Activated CD8-positive, alpha-beta memory T cell treated with anti-CD3 and anti-CD28 coated beads, Interleukin-2, amount 50 U/mL, for 1 hour (primary cell): ENCODE data around the gene MDM1.

ENCODE experiments used
- DNase-seq: peaks from one replicate; pipeline ENCODE4 v3.0.0-alpha.2; 2020; ENCODE audit errors: extremely low read depth

The MDM1 gene

GRCh38 chr12:68271346-68271745, 60.8 kb downstream of the MDM1 start:
- no peak for DNase-seq

- DNase-seq, result no peak
These were observed 61.8 kb downstream of the MDM1 start for GRCh38 chr12:68270358-68270757.

- no peak for DNase-seq
These were observed 62.4 kb downstream of the MDM1 start for GRCh38 chr12:68269779-68270178.

DNA sequence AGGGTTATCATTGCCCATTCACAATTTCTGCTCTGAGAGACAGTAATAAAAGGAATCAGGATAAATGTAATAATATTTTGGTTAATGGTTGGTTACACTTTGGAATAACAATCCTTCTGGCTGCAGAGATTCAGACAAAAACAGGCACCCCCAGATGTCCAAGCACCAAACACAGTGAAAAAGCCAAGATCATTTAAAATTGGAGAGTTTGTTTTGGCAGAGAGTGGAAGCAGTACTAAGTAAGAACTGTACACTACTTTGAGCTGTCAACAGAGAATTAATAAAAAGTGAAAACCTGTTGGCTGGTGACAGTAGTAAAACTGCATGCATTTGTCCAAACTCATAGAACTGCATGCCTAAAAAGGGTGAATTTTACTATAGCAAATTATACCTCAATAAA, 63.2 kb downstream of the MDM1 start:
- DNase-seq, result no peak

GRCh38 chr12:68267892-68268396, 64.2 kb downstream of the MDM1 start:
- no peak for DNase-seq

- DNase-seq, result no peak
These were observed 67.3 kb downstream of the MDM1 start for GRCh38 chr12:68264857-68265256.

- no peak for DNase-seq
These were observed 67.9 kb downstream of the MDM1 start for GRCh38 chr12:68264158-68264855.

DNA sequence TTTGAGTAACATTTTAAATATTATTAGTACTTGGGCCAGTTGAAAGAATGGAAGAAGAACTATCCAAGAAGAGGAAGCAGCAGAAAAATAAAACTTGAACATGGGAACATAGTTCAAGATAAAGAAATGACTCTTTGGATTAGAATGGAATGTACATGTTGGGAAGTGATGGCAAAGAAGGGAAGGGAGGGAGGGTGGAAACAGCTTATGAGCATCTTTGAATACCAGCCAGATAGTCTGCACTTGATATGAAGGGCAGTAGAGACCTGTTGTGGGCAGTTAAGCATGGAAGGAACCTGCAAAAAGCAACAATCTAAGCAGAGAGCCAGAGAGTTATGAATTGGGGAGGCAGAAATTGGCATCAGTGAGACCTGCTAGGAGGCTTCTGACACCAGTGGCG, 68.8 kb downstream of the MDM1 start:
- no peak for DNase-seq

- no peak for DNase-seq
These were observed 70.3 kb downstream of the MDM1 start for GRCh38 chr12:68261896-68262295.

- DNase-seq, result no peak
These were observed 72.0 kb downstream of the MDM1 start for GRCh38 chr12:68260153-68260552.

DNA sequence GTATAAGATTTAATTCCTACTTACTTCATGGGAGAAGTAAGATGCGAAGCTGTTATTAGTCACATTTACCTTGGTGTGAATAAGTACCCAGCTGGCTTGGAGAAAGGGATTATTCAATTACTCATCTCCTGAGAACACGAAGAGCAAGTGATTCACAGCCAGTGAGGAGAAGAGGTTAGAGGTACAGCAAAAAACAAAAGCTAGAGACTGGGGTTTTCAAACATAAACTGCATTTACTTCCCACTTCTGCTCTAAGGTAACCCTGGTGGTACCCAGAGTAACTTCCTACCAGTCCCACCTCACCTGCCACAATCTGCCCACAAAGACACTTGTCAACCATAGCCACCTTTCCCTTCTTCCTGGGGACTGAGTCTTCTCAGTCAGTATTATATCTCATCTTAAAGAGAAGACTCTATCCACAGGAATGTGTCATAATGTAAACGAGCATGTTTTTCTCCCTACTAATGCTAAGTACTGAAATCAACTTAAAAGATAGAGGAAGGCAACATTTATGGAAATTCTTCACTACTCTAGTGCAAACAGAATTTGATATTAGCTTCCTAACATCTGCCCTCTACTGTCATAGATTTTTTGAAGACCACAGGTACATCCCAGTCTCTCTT, 72.7 kb downstream of the MDM1 start:
- DNase-seq, result no peak

- DNase-seq, result no peak
These were observed 78.7 kb downstream of the MDM1 start, which contains the start of gene IL22 for GRCh38 chr12:68253504-68253903. TSS of gene IL22 (minus strand) at chr12:68253604. CDS start at chr12:68253448, 156 bp downstream.

DNA sequence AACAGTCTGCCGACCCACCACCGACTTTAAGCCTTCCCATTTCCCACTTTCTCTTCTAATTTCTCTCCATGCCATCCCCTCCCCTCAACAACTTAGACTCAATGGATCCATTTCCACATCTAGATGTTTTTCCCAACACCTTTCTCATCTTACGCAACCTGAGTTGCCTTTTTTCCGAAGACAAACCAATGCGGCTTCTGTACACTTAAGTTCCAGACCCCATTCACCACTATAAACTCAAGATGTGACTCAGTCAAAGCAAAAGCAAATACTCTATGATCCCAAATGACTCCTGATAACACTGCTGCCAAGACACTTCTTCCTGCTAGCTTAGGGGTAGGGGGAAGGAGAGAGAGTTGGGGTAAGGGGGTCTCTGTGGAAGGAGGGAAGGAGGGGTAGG, 80.1 kb downstream of the MDM1 start:
- DNase-seq, result no peak

- no peak for DNase-seq
These were observed 81.7 kb downstream of the MDM1 start for GRCh38 chr12:68250454-68250853.

DNA sequence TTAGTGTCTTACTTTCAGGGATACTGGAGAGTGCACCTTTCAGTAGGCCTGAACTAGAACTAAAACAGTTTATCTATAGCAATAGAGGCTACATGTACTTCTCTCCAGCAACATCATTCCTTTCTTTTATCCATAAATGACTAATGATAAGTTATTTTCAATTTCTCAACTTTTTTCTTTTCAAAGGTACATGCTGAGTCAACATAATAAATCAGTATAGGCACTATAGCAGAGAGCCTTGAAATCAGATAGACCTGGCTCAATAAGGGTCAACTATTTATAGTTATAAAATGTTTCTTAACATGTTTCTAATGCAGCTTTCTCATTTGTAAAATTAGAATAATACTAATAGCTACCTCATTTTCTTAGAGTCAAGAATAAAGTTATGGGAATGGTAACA, 84.4 kb downstream of the MDM1 start:
- no peak for DNase-seq

- no peak for DNase-seq
These were observed 85.8 kb downstream of the MDM1 start for GRCh38 chr12:68246350-68246749.

GRCh38 chr12:68245180-68246021, 86.8 kb downstream of the MDM1 start:
- no peak for DNase-seq
